WTC11 (cell line): ENCODE results near the gene CXCL6. TPM values are rescaled to one million over a fixed set of nuclear protein-coding genes. Genes with fewer than 3 reads are reported as not detected.

ENCODE experiments used
- ATAC-seq: fragments of 200-7000 bp; cut with Tn5 transposase; 2 replicates; pipeline ENCODE4 v1.10.0; 2021; ENCODE audit warnings: mild to moderate bottlenecking, moderate library complexity
- CTCF ChIA-PET: fragments of 300-600 bp; sonication (Branson Sonifier 250); formaldehyde crosslinking; loops from one replicate; lab custom pipeline; 2021; ENCODE audit warnings: antibody characterized with exemption; lab: Charles Lee
- POLR2A ChIA-PET: fragments of 350-600 bp; sonication (Branson Sonifier 250); formaldehyde crosslinking; loops from one replicate; lab custom pipeline; 2021; ENCODE audit warnings: antibody characterized with exemption; lab: Charles Lee
- DNase-seq: peaks from one replicate; pipeline ENCODE4 v3.0.0; 2021; ENCODE audit warnings: low spot score
- H3K27ac Mint-ChIP-seq: 2 replicates; pipeline ENCODE4 v1.8.0; 2021; ENCODE audit warnings: mixed read lengths
- H3K27me3 Mint-ChIP-seq: 2 replicates; pipeline ENCODE4 v1.8.0; 2021; ENCODE audit warnings: low read depth, mild to moderate bottlenecking, moderate library complexity, mixed read lengths
- H3K36me3 Mint-ChIP-seq: 2 replicates; pipeline ENCODE4 v1.8.0; 2021; ENCODE audit warnings: mixed read lengths
- H3K4me1 Mint-ChIP-seq: 2 replicates; pipeline ENCODE4 v1.8.0; 2022; ENCODE audit warnings: mixed read lengths
- H3K4me3 Mint-ChIP-seq: 2 replicates; pipeline ENCODE4 v1.8.0; 2021; ENCODE audit warnings: mild to moderate bottlenecking, moderate library complexity, mixed read lengths
- H3K9me3 Mint-ChIP-seq: 2 replicates; pipeline ENCODE4 v1.8.0; 2021; ENCODE audit warnings: mixed read lengths
- ATF1 ChIP-seq: sonication (generic); formaldehyde crosslinking; IDR thresholded peaks from 2 replicates; pipeline ENCODE4 v1.8.1; 2023; ENCODE audit warnings: mild to moderate bottlenecking, moderate library complexity, missing genetic modification reagents
- CBFB ChIP-seq: sonication (generic); formaldehyde crosslinking; IDR thresholded peaks from 2 replicates; pipeline ENCODE4 v1.8.1; 2022; ENCODE audit warnings: mild to moderate bottlenecking, low read depth, missing genetic modification reagents
- CREB1 ChIP-seq: sonication (generic); formaldehyde crosslinking; IDR thresholded peaks from 2 replicates; pipeline ENCODE4 v1.8.0; 2023; ENCODE audit warnings: mild to moderate bottlenecking, missing genetic modification reagents
- EMX1 ChIP-seq: fragments of 250-450 bp; sonication (Bioruptor Pico); IDR thresholded peaks from 2 replicates; pipeline ENCODE4 v1.8.0; 2021; ENCODE audit warnings: mild to moderate bottlenecking
- JAZF1 ChIP-seq: fragments of 250-450 bp; sonication (Bioruptor Pico); IDR thresholded peaks from 2 replicates; pipeline ENCODE4 v1.9.0; 2021; ENCODE audit warnings: moderate library complexity, mild to moderate bottlenecking, inconsistent platforms
- MYBL2 ChIP-seq: sonication (generic); formaldehyde crosslinking; IDR thresholded peaks from 2 replicates; pipeline ENCODE4 v1.8.1; 2023; ENCODE audit warnings: mild to moderate bottlenecking, moderate library complexity, missing genetic modification reagents
- NFE2L1 ChIP-seq: sonication (generic); formaldehyde crosslinking; IDR thresholded peaks from 2 replicates; pipeline ENCODE4 v1.8.1; 2023; ENCODE audit warnings: missing genetic modification reagents
- RORB ChIP-seq: fragments of 250-450 bp; sonication (Bioruptor Pico); IDR thresholded peaks from 2 replicates; pipeline ENCODE4 v1.9.0; 2021; ENCODE audit warnings: mild to moderate bottlenecking
- SMAD3 ChIP-seq: sonication (generic); formaldehyde crosslinking; IDR thresholded peaks from 2 replicates; pipeline ENCODE4 v1.8.0; 2022; ENCODE audit warnings: missing genetic modification reagents, mild to moderate bottlenecking, borderline replicate concordance
- SOX15 ChIP-seq: fragments of 250-450 bp; sonication (Bioruptor Pico); IDR thresholded peaks from 2 replicates; pipeline ENCODE4 v1.9.0; 2021; ENCODE audit warnings: mild to moderate bottlenecking
- SP1 ChIP-seq: sonication (generic); formaldehyde crosslinking; conservative IDR thresholded peaks from 2 replicates; pipeline ENCODE4 v1.8.1; 2022; ENCODE audit warnings: missing genetic modification reagents
- TEAD1 ChIP-seq: sonication (generic); formaldehyde crosslinking; IDR thresholded peaks from 2 replicates; pipeline ENCODE4 v1.8.0; 2022; ENCODE audit warnings: mild to moderate bottlenecking, missing genetic modification reagents
- TEAD4 ChIP-seq: sonication (generic); formaldehyde crosslinking; IDR thresholded peaks from 2 replicates; pipeline ENCODE4 v1.8.0; 2022; ENCODE audit warnings: mild to moderate bottlenecking, missing genetic modification reagents
- TP53 ChIP-seq: sonication (generic); formaldehyde crosslinking; IDR thresholded peaks from 2 replicates; pipeline ENCODE4 v1.8.1; 2023; ENCODE audit warnings: mild to moderate bottlenecking, missing genetic modification reagents
- ZNF121 ChIP-seq: sonication (generic); formaldehyde crosslinking; IDR thresholded peaks from 2 replicates; pipeline ENCODE4 v1.8.0; 2023; ENCODE audit warnings: missing genetic modification reagents
- ZNF138 ChIP-seq: sonication (generic); formaldehyde crosslinking; conservative IDR thresholded peaks from 2 replicates; pipeline ENCODE4 v1.8.1; 2022; ENCODE audit warnings: mild to moderate bottlenecking, moderate library complexity, missing genetic modification reagents
- ZNF219 ChIP-seq: sonication (generic); formaldehyde crosslinking; IDR thresholded peaks from 2 replicates; pipeline ENCODE4 v1.8.0; 2023; ENCODE audit warnings: missing genetic modification reagents, mild to moderate bottlenecking, borderline replicate concordance
- ZNF263 ChIP-seq: sonication (generic); formaldehyde crosslinking; IDR thresholded peaks from 2 replicates; pipeline ENCODE4 v1.8.1; 2022; ENCODE audit warnings: low read depth, mild to moderate bottlenecking, moderate library complexity, missing genetic modification reagents
- ZNF317 ChIP-seq: sonication (generic); formaldehyde crosslinking; IDR thresholded peaks from 2 replicates; pipeline ENCODE4 v1.8.1; 2023; ENCODE audit warnings: low read depth, mild to moderate bottlenecking, moderate library complexity, missing genetic modification reagents, borderline replicate concordance
- ZNF396 ChIP-seq: fragments of 250-450 bp; sonication (Bioruptor Pico); IDR thresholded peaks from 2 replicates; pipeline ENCODE4 v1.8.0; 2021; ENCODE audit warnings: mild to moderate bottlenecking, moderate library complexity, borderline replicate concordance
- ZNF671 ChIP-seq: fragments of 250-450 bp; sonication (Bioruptor Pico); IDR thresholded peaks from 2 replicates; pipeline ENCODE4 v1.8.0; 2021; ENCODE audit warnings: mild to moderate bottlenecking
- total RNA-seq: library from RNA; stranded (reverse); gene quantifications from 3 replicates; pipeline ENCODE4 v1.2.3, GENCODE V29; 2021
- TF ChIP-seq, protein P1 (sequence below): sonication (generic); formaldehyde crosslinking; IDR thresholded peaks from 2 replicates; pipeline ENCODE4 v1.8.1; 2023; ENCODE audit warnings: mild to moderate bottlenecking, missing genetic modification reagents
- TF ChIP-seq, protein P2 (sequence below): sonication (generic); formaldehyde crosslinking; IDR thresholded peaks from 2 replicates; pipeline ENCODE4 v1.8.0; 2022; ENCODE audit warnings: mild to moderate bottlenecking, missing genetic modification reagents
- TF ChIP-seq, protein P3 (sequence below): fragments of 250-450 bp; sonication (Bioruptor Pico); IDR thresholded peaks from 2 replicates; pipeline ENCODE4 v1.9.0; 2021; ENCODE audit warnings: moderate library complexity, mild to moderate bottlenecking, inconsistent platforms, borderline replicate concordance
- TF ChIP-seq, protein P4 (sequence below): fragments of 250-450 bp; sonication (Bioruptor Pico); conservative IDR thresholded peaks from 2 replicates; pipeline ENCODE4 v1.9.0; 2021; ENCODE audit warnings: mild to moderate bottlenecking
- TF ChIP-seq, protein P5 (sequence below): fragments of 200-600 bp; IDR thresholded peaks from 2 replicates; pipeline ENCODE4 v1.8.0; 2022; ENCODE audit warnings: antibody characterized with exemption
- TF ChIP-seq, protein P6 (sequence below): sonication (generic); formaldehyde crosslinking; IDR thresholded peaks from 2 replicates; pipeline ENCODE4 v1.8.0; 2022; ENCODE audit warnings: mild to moderate bottlenecking, missing genetic modification reagents
- TF ChIP-seq, protein P7 (sequence below): sonication (generic); formaldehyde crosslinking; IDR thresholded peaks from 2 replicates; pipeline ENCODE4 v1.8.0; 2022; ENCODE audit warnings: mild to moderate bottlenecking, missing genetic modification reagents

The CXCL6 gene
- total RNA-seq, 1 experiment from 2014 or later: 4.9 TPM

DNA sequence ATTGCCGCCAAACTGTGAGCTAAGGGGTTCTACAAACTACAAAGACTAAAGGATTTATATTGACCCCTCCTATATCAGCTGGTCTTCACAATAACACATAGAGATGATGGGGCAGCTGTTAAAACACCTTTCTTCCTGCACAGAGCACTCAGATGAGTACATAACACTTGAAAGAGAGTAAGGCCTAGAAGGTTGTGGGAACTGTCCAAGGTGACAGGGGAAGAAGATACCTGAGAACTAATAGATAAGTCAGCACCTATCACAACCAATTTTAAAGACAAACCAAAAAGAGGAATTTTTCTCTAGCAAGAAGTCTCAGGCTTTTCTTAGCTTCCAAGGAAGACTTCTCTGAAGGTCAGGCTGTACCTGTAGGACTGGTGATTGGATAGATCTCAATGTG is 19.1 kb upstream of the CXCL6 start:
- TF ChIP-seq TP53: no peak
- TF ChIP-seq JAZF1 (CRISPR knock-in tag): no peak
- no peak for TF ChIP-seq ATF1
- no peak for TF ChIP-seq NFE2L1 (CRISPR knock-in tag)
- TF ChIP-seq ZNF317 (CRISPR knock-in tag): no peak
- TF ChIP-seq, protein P1, sequence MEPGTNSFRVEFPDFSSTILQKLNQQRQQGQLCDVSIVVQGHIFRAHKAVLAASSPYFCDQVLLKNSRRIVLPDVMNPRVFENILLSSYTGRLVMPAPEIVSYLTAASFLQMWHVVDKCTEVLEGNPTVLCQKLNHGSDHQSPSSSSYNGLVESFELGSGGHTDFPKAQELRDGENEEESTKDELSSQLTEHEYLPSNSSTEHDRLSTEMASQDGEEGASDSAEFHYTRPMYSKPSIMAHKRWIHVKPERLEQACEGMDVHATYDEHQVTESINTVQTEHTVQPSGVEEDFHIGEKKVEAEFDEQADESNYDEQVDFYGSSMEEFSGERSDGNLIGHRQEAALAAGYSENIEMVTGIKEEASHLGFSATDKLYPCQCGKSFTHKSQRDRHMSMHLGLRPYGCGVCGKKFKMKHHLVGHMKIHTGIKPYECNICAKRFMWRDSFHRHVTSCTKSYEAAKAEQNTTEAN (CRISPR knock-in tag): no peak
- no peak for TF ChIP-seq TEAD4 (CRISPR knock-in tag)
- TF ChIP-seq RORB: no peak
- no peak for TF ChIP-seq CREB1
- TF ChIP-seq SOX15 (CRISPR knock-in tag): no peak
- TF ChIP-seq, protein P2, sequence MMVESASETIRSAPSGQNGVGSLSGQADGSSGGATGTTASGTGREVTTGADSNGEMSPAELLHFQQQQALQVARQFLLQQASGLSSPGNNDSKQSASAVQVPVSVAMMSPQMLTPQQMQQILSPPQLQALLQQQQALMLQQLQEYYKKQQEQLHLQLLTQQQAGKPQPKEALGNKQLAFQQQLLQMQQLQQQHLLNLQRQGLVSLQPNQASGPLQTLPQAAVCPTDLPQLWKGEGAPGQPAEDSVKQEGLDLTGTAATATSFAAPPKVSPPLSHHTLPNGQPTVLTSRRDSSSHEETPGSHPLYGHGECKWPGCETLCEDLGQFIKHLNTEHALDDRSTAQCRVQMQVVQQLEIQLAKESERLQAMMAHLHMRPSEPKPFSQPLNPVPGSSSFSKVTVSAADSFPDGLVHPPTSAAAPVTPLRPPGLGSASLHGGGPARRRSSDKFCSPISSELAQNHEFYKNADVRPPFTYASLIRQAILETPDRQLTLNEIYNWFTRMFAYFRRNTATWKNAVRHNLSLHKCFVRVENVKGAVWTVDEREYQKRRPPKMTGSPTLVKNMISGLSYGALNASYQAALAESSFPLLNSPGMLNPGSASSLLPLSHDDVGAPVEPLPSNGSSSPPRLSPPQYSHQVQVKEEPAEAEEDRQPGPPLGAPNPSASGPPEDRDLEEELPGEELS (CRISPR knock-in tag): no peak
- no peak for TF ChIP-seq SMAD3 (CRISPR knock-in tag)
- no peak for TF ChIP-seq SP1
- TF ChIP-seq MYBL2 (CRISPR knock-in tag): no peak
- no peak for TF ChIP-seq ZNF396 (CRISPR knock-in tag)
- no peak for TF ChIP-seq ZNF138 (CRISPR knock-in tag)
- TF ChIP-seq ZNF263: no peak
- TF ChIP-seq, protein P3, sequence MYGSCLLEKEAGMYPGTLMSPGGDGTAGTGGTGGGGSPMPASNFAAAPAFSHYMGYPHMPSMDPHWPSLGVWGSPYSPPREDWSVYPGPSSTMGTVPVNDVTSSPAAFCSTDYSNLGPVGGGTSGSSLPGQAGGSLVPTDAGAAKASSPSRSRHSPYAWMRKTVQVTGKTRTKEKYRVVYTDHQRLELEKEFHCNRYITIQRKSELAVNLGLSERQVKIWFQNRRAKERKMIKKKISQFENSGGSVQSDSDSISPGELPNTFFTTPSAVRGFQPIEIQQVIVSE (CRISPR knock-in tag): no peak
- no peak for TF ChIP-seq ZNF121 (CRISPR knock-in tag)
- TF ChIP-seq, protein P4, sequence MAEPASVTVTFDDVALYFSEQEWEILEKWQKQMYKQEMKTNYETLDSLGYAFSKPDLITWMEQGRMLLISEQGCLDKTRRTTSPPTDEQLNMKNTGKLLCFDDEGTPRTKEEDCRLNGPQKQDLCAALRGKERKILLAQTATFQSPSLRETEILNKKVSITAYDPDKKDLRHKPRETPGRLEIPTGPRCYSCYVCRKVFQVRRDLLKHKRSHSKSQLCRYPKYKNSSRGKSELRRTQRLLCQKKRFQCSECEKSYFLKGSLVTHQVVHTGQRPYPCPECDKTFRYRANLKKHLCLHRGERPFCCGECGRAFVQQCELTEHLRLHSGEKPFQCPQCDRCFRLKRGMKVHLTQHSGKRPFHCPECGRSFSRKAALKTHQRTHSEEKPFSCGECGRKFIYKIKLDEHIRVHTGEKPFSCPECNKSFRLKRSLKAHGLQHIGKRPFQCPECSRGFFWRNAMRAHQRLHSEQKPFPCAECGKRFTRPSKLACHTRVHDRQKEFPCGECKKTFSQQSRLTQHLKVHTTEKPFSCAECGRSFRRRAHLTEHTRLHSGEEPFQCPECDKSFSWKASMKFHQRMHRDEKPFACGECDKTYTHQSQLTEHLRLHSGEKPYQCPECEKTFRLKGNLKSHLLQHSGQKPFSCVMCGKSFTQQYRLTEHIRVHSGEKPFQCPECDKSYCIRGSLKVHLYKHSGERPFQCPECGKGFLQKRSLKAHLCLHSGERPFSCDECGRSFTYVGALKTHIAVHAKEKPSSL (CRISPR knock-in tag): no peak
- peaks cover 23% of the 10 kb centered on the region for H3K4me1 Mint-ChIP-seq
- ATAC-seq (peak; percentile 28; the same call in 1 of the 2 replicates), DNase-seq (no peak)
- peaks cover 7% of the 10 kb centered on the region for H3K9me3 Mint-ChIP-seq
- H3K27ac Mint-ChIP-seq: no peak overlapping the region
- CTCF ChIA-PET: no interaction called here
- H3K36me3 Mint-ChIP-seq: no peaks in the 10 kb centered on the region
- no peak overlapping the region for H3K4me3 Mint-ChIP-seq
- no peaks in the 10 kb centered on the region for H3K27me3 Mint-ChIP-seq
- POLR2A ChIA-PET: no interaction called here

DNA sequence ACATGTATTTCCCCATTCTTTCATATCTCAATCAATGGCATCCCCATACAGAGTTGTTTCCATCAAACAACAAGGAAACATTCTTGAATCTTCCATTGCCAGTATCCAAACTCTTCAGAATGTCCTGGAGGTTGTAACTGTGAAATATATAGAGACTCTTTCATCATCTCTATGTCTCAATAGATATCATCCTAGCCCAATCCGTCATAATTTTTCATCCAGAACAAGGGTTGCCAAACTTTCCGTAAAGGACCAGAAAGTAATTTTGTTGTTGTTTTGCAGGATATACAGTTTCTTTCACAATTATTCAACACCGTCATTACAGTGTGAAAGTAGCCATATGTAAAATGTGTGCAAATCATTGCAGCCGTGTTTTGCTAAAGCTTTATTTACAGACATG is 15.2 kb upstream of the CXCL6 start:
- H3K36me3 Mint-ChIP-seq: no peaks in the 10 kb centered on the region
- H3K27me3 Mint-ChIP-seq: no peaks in the 10 kb centered on the region
- no peak for ATAC-seq
- CTCF ChIA-PET: no interaction called here
- DNase-seq: no peak
- H3K4me3 Mint-ChIP-seq: no peak overlapping the region
- H3K27ac Mint-ChIP-seq: no peak overlapping the region
- peaks cover 12% of the 10 kb centered on the region for H3K4me1 Mint-ChIP-seq
- POLR2A ChIA-PET: no interaction called here
- peaks cover 6% of the 10 kb centered on the region for H3K9me3 Mint-ChIP-seq
- TF ChIP-seq, protein P5, sequence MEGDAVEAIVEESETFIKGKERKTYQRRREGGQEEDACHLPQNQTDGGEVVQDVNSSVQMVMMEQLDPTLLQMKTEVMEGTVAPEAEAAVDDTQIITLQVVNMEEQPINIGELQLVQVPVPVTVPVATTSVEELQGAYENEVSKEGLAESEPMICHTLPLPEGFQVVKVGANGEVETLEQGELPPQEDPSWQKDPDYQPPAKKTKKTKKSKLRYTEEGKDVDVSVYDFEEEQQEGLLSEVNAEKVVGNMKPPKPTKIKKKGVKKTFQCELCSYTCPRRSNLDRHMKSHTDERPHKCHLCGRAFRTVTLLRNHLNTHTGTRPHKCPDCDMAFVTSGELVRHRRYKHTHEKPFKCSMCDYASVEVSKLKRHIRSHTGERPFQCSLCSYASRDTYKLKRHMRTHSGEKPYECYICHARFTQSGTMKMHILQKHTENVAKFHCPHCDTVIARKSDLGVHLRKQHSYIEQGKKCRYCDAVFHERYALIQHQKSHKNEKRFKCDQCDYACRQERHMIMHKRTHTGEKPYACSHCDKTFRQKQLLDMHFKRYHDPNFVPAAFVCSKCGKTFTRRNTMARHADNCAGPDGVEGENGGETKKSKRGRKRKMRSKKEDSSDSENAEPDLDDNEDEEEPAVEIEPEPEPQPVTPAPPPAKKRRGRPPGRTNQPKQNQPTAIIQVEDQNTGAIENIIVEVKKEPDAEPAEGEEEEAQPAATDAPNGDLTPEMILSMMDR: no peak
- TF ChIP-seq CBFB (CRISPR knock-in tag) (no peak), EMX1 (CRISPR knock-in tag) (no peak), ZNF219 (CRISPR knock-in tag) (no peak), TEAD4 (CRISPR knock-in tag) (no peak), MYBL2 (CRISPR knock-in tag) (no peak), ZNF671 (CRISPR knock-in tag) (no peak), TEAD1 (CRISPR knock-in tag) (no peak), ZNF121 (CRISPR knock-in tag) (no peak)
- TF ChIP-seq, protein P6, sequence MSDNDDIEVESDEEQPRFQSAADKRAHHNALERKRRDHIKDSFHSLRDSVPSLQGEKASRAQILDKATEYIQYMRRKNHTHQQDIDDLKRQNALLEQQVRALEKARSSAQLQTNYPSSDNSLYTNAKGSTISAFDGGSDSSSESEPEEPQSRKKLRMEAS: no peak
- TF ChIP-seq, protein P7, sequence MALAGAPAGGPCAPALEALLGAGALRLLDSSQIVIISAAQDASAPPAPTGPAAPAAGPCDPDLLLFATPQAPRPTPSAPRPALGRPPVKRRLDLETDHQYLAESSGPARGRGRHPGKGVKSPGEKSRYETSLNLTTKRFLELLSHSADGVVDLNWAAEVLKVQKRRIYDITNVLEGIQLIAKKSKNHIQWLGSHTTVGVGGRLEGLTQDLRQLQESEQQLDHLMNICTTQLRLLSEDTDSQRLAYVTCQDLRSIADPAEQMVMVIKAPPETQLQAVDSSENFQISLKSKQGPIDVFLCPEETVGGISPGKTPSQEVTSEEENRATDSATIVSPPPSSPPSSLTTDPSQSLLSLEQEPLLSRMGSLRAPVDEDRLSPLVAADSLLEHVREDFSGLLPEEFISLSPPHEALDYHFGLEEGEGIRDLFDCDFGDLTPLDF (CRISPR knock-in tag): no peak
